ELR (cell line): ENCODE results near the gene CAST.
"Not testable (repeated sequence)": the region's sequence is repeated elsewhere in the genome, so short reads cannot be mapped to it uniquely, and the experiment has no call there.

Experiments used
- DNase-seq: peaks from one replicate; pipeline ENCODE4 v3.0.0-alpha.2; 2015; ENCODE audit warnings: low read depth

CAST gene

DNA sequence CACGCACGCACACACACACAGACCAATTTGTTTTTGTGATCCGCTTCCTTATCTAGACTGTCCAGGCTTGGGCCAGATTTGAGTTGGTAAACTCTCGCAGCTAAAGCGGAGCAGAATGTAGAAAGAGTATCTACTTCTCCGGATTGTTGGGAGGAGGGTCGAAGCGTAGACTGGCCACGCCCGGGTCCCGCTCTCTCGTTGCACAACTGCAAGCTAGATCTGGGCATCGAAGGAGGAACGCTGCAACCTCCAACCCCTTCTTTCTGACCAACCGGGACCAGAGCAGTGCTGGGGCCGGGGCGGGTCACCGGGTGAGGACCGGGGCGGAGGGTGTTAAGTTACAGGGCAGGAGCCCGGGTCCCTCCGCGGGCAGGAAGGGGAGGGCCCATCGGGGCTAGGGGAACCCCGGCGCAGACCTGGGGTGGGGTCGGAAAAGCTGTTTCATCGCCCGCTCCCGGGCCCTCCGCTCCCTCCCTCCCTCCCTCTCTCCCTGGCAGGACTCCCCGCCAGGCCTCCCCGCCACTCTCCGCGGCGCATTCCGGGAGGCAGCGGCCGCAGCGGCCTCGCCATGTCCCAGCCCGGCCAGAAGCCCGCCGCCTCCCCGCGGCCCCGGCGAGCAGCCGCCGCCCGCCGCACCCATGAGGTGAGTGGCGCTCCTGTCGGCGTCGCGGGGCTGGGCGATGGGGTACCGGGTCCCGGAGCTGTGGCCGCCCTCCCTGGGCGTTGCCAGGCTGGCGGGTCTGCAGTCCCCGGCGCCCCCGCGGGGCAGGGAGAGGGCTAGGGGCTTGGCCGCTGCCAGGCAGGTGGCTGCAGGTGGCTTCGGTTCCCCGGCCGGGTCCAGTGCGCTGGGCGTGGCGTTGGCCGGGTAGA, at the start of gene CAST:
TSS of gene CAST (plus strand) at position 522 of the 870 bp plus-strand sequence. CDS start at position 569, 47 bp downstream.
- DNase-seq = peak; percentile 97

- DNase-seq = peak; percentile 97
Measured at GRCh38 chr5:96614110-96614691, 48.0 kb upstream of the CAST start.

DNA sequence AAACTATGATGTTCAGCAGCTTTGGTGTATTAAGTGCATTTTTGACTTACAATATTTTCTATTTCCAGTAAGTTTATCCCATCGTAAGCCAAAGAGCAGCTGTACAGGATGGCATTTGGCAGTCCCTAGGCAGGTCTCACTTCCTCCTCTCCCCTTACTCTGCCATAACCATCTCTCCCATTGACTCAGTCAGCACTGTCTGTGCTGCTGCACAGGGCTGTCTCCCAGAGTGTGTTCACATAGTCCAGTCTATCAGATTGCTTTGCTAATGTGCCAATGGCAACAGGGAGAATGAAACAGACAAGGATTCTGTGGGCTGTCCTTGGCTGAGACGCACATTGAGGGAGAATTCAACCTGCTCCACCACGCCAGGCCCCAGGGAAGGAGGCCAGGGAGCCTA, 47.0 kb upstream of the CAST start:
- no peak for DNase-seq

DNA sequence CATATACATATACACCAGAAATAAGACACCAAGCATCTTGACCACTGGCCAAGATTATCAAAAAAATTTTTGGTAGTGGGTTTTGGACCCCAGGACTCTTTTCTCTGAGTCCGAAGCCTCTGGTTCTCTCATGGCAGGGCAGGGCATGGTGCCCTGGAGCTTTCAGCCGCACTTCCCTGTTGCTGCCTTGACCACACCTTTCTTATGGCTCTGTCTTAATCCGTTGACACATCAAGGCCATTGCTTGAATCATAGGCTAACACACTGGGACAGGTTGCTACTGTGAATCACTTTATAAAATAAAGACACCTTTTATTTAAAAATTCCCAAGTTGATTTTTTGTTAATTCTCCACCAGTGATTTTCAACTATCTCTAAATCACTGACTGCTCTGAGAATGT, 45.4 kb upstream of the CAST start:
- no peak for DNase-seq

GRCh38 chr5:96618311-96619016, 43.7 kb upstream of the CAST start:
- DNase-seq = not testable (repeated sequence)

GRCh38 chr5:96619946-96620345, 42.2 kb upstream of the CAST start:
- DNase-seq = no peak

DNA sequence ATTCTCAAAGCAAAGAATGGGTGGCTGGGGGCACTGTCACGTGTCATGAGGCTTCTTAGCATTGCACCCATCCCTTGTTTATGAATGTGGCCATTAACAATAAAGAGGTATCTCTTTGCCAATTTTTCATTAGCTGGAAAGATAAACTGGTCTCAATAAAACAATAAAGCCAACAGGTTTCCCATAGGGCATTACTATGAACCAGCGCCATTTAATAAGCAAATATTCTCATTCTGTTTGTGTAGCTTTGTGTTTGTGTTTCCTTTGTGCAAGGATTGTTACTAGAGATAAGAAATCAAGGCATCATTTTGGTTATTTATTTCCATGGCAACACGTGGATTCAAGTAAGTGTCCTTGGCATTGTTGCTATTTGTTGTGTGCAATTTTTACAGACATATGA, 37.6 kb upstream of the CAST start:
- DNase-seq = no peak

DNA sequence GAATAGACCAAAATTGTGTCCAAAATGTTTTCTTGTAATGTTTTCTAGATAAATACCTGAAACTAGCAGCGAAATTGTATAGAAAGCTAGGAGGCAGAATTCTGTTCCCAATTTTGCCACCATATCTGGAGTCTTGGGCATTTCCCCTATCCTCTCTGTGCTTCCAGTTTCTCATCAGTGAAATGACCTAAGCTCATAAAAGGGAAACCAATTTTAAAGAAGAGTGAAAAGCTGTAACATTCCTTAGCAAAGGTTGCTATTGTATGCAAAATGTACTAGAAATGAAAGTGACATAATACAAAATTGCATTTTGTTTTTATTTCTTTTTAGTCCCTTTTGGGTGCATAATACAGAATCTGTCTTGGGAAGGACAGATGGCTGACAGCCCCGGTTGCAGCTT, 36.8 kb upstream of the CAST start:
- DNase-seq = no peak

DNA sequence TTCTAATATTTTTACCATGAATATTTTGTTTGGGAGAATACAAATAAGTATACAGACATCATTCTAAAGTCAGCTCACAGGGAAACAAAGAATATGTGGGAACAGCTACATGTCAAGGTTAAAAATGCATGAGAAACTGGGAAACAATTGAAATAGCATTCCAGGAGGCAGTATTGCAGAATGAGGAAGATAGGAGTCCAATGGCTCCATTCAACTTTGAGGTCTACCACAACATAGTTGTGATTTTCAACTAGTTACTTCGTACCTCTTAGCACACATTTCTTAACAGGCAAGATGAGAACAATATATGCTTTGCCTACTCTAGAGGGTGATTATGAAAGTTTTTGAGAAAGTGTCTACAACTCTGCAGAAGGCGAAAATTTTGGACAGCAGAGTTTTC, 35.2 kb upstream of the CAST start:
- peak; percentile 75 for DNase-seq

- no peak for DNase-seq
Measured at GRCh38 chr5:96627792-96628398, 34.3 kb upstream of the CAST start.

- no peak for DNase-seq
Measured at GRCh38 chr5:96628406-96628805, 33.8 kb upstream of the CAST start.

GRCh38 chr5:96629774-96630173, 32.4 kb upstream of the CAST start:
- DNase-seq = peak; percentile 88

DNA sequence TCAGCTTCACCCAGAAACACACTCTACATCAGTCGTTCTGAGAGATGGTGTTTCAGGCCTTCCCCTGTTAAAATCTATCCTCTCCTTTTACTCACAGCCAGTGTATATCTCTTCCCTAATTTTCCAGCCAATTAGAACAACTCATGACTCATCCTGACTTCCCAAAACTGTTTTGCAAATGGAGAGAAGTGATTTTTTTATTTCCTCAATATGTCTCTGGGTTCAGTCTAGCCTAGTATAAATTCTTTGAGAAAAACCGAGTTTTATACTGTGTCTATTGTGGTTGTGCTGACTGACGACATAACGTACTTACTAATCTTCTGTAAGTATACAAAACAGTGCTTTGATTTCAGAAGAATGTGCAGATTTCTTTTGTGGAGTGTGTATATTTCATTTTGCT, 28.4 kb upstream of the CAST start:
- no peak for DNase-seq

GRCh38 chr5:96634881-96635280, 27.3 kb upstream of the CAST start:
- no peak for DNase-seq

GRCh38 chr5:96636046-96636445, 26.1 kb upstream of the CAST start:
- DNase-seq = no peak

DNA sequence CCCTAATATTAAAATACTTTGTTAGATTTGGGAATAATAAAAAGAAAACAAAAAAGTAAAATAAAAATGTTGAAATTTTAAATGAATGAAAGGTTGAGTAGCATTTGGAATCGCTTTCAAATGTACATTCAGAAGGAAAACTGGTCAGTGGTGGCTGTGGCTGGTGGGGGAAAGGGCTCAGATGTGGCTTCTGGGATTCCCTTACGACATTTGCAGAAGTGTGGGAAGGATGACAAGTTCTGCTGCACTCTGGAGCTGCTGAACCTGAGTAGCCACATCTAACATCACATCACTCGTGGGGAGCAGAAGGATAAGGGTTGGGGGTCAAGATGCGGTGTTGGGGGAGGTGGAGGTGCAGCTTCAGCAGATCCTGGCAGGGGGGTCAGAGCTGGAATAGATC, 25.6 kb upstream of the CAST start:
- no peak for DNase-seq

GRCh38 chr5:96637196-96637595, 25.0 kb upstream of the CAST start:
- DNase-seq = no peak

DNA sequence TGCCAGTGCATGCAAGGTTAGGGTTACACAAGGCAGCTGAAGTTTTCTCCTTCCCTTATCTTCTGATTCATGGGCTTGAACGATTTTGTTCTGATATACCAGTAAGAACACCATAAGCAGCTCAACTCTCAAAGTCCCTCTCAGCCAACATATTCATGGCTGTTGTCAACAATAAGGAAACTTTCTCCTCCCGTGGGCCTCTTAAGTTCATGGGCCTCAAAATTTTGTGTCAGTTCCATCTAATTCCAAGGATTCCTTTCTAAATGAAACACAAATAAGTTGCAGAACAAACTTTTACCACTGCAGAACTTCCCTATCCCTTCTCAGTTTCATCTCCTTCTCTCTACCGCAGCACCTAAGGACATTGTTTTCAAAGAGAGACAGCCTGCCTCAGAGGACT, 23.6 kb upstream of the CAST start:
- DNase-seq = no peak

DNA sequence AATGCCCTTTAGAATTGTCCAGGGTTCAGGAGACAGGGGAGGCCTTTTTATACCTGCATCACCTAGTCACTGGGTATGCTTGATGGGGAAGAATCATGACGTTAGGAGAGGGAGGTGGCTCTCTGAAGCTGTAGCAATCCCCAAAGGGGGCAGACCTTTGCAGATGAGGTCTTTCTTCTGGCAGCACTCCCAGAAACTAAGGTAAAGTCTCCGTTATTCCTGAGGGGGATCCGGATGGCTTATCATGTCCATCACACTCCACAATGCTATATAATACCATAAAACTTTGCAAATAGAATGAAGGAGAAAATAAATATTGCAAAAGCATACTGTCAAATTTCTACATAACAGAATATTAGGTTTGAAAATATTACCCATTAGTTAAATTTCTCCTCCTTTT, 21.5 kb upstream of the CAST start:
- no peak for DNase-seq

- DNase-seq = peak; percentile 17
Measured at GRCh38 chr5:96641368-96642280, 20.6 kb upstream of the CAST start.

GRCh38 chr5:96642281-96642640, 19.9 kb upstream of the CAST start:
- DNase-seq = no peak

DNA sequence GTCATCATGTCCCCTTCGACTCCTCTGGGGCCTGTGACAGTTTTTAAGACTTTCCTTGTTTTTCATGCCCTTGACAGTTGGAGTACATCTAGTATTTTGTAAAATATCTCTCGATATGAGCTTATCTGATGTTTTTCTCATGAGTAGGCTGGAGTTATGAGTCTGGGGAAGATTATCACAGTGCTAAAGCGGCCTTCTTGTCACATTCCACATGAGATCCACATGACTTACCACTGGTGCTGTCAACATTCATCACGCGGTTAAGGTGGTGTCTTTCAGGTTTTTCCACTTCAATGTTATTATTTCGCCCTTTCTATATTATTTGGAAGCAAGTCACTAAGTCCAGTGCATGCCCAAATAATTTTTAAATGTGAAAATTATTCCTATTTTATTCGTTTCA, 17.1 kb upstream of the CAST start:
- no peak for DNase-seq
